Gastrocnemius medialis (tissue), 4 donors: Measurements from ENCODE around the gene LGALS7B.

Source experiments
- CTCF ChIP-seq, 5 experiments: fragments of 450-650 bp in 3 of 5; fragments of 200-600 bp in 2 of 5; sonication (generic) in 2 of 5; IDR thresholded peaks in 4 of 5; conservative IDR thresholded peaks in 1 of 5; 1 replicate in 4 of 5; 2 replicates in 1 of 5; pipeline ENCODE4 v1.5.1; 2016 to 2019; ENCODE audit warnings: antibody characterized with exemption in 5 of 5, mild to moderate bottlenecking in 3 of 5, moderate library complexity in 3 of 5
- POLR2A ChIP-seq, 2 donors: fragments of 450-650 bp; IDR thresholded peaks; one replicate each; pipeline ENCODE4 v1.6.1; 2017; ENCODE audit warnings: antibody characterized with exemption in 2 of 2, mild to moderate bottlenecking in 2 of 2, moderate library complexity in 2 of 2

DNA sequence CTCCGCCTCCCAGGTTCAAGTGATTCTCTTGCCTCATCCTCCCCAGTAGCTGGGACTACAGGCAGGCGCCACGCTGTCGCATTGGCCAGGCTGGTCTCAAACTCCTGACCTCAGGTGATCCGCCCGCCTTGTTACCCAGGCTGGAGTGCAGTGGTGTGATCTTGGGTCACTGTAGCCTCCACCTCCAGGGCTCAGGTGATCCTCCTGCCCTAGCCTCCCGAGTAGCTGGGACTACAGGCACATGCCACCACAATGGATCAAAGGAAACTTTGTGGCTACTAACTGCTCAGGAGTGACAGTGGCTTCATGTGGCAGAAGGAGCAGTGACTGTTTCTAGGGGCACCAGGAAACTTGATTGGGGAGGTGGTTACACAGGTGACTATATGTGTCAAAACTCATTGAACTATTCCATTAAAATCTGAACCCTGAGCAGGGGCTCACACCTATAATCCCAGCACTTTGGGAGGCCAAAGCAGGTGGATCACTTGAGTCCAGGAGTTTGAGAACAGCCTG, 3.8 kb upstream of the LGALS7B start:
- TF ChIP-seq POLR2A (IDR thresholded peaks at IDR 0.05) (no peak), CTCF (IDR thresholded peaks at IDR 0.05 in 4 of 5, conservative IDR thresholded peaks at IDR 0.05 in 1 of 5) (no peak)
